HG03097 (cell line): Measurements from ENCODE around the gene COBLL1.

ENCODE experiments used
- ATAC-seq: cut with Tn5 transposase; IDR thresholded peaks from one replicate; pipeline ENCODE4 v1.9.1; 2021; ENCODE audit not compliant: unreplicated experiment, low FRiP score

COBLL1 gene

DNA sequence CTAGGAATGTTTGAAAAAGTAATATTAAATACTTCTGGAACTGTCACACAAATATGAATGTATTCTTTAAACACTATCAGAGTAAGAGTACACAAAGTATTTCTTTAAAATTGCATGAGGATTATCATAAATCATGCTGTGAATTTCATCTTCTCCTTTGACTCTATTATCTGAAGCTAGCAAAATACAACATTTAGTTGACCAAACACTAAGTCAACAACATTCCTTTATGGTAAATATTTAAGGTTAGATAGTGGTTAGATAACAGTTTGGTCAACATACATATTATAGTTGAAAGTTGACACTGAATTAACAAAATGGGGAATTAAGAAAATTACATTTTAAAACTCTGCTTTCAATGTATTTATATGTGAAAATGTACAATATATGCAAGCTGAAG, 148.2 kb downstream of the COBLL1 start:
- ATAC-seq: no peak

- no peak for ATAC-seq
Observed at GRCh38 chr2:164692958-164693357, 148.7 kb downstream of the COBLL1 start.

- ATAC-seq: no peak
Observed at GRCh38 chr2:164692114-164692513, 149.5 kb downstream of the COBLL1 start.

- ATAC-seq: no peak
Observed at GRCh38 chr2:164691346-164691887, 150.2 kb downstream of the COBLL1 start.

- ATAC-seq: no peak
Observed at GRCh38 chr2:164690361-164690760, 151.3 kb downstream of the COBLL1 start.

DNA sequence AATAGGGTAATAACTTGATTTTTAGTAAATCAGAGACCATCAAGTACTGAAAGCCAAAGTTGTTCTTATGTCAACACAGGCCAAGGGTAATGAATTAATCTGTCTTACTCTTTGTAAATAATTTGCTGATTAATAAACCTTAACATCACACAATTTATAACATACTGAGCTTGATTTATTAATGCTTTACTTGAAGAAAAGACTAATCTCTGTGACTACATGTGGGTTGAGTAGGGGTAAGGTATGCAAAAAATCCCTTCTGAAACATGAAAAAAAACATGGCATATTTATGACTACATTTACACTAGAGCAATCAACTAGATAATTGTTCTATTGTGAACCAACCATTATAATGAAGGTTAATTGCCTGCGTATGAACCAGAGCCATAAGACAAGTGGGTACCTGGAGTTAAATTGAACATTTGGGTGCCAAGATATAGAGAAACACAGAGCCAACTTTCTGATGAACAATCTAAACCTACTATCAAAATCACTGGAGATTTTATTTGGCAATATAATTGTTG, 152.7 kb downstream of the COBLL1 start:
- ATAC-seq: no peak

GRCh38 chr2:164681009-164681408, 160.6 kb downstream of the COBLL1 start:
- no peak for ATAC-seq

DNA sequence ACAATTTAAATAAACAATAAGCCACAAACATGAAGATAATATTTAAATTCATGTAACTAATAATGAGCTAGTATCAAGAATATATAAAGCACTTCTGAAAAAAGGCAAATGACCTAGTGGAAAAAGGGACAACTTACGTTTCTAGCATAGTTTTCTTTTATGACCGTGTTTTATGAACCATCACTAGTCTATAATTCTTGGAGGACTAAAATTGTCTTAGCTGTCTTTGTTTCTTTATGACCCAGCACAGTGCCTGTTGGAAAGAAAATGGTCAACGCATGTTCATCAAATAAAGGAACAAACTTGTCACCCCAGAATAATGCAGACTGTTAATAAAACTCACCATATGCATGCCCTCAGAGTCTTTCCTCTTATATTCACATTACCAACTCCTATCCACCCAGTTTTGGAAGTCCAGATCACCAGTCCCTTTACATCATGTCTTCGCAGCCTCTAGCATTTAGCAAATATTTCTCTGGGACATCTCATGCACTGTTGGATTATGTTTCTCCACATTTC, 162.9 kb downstream of the COBLL1 start:
- no peak for ATAC-seq

- no peak for ATAC-seq
Observed at GRCh38 chr2:164677733-164678132, 163.9 kb downstream of the COBLL1 start.

GRCh38 chr2:164677271-164677670, 164.4 kb downstream of the COBLL1 start:
- no peak for ATAC-seq

- no peak for ATAC-seq
Observed at GRCh38 chr2:164675687-164676086, 165.9 kb downstream of the COBLL1 start.

DNA sequence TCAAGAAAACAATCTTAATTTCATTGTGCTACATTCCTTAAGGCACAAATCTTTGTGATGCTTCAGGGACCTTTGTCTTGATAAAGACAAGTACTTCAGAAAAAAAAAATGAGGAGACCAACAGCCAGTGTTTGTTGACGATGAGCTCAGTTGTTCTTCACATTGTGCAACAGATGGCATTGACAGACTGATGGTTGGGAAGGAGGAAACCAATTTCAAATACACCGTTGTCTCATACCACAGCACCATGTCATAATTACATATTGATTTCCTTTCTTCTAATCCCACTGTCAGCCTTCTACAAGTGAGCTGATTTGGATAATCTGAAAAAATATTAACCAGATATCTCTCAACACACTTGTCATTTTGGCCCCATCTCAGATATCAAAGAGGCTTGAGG, 166.6 kb downstream of the COBLL1 start:
- no peak for ATAC-seq

- no peak for ATAC-seq
Observed at GRCh38 chr2:164671664-164672396, 169.8 kb downstream of the COBLL1 start.

DNA sequence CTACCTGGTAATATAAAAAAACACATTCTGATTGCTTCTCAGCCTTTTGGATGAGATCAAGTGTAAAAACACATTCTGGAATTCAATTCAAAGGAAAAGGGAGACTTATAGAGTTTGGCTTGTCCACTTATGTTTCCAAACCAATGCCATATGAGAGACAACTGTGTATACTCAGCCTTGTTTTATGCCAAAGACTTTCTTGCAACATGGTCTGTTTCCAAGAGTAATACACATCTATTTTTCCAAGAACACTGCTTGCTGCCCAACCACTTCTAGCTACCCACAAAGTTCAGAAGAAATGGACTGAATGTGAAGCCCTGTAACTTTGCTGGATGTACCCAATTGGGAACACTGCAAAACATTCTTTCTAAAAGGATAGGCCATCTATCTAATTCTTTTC, 172.3 kb downstream of the COBLL1 start:
- ATAC-seq: no peak

DNA sequence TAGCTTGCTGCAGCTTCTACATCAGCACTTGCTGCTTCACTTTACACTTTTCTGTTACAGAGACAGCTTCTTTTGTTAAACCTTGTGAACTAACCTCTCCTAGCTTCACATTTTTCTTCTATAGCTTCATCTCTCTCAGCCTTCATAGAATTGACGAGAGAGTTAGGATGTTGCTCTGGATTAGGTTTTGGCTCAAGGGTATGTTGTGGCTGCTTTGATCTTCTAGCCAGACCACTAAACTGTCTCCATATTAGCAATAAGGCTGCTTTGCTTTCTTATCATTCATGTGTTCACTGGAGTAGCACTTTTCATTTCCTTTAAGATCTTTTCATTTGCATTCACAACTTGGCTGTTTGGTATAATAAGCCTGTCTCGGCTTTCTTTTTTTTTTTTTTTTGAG, 174.1 kb downstream of the COBLL1 start:
- no peak for ATAC-seq

- no peak for ATAC-seq
Observed at GRCh38 chr2:164664070-164664469, 177.6 kb downstream of the COBLL1 start.

DNA sequence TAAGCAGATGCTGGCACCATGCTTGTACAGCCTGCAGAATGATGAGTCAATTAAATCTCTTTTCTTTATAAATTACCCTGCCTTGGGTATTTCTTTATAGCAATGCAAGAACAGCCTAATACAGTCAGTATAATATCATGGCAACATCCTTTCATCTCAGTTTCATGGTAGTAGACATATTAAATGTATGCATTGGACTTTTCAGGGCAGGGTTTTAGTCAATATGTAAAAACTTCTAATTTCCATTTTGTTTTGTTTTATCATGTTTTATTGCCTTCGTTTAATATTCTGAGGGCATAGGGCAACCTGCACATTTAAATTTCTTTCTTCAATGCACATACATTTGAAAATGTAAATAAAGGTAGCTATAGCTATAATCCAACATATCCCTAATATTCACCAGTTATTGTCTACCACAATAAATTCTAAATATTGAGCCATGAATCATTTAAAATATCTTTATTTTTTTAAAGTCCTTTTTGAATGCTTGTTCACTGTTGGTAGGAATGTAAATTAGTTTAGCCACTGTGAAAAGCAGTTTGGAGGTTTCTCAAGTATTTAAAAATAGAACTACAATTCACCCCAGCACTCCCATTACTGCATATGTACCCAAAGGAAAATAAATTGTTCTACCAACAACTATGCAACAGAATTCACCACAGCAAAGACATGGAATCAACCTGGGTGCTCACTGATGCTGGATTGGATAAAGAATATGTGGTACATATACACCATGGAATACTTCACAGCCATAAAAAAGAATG, 178.6 kb downstream of the COBLL1 start:
- no peak for ATAC-seq

DNA sequence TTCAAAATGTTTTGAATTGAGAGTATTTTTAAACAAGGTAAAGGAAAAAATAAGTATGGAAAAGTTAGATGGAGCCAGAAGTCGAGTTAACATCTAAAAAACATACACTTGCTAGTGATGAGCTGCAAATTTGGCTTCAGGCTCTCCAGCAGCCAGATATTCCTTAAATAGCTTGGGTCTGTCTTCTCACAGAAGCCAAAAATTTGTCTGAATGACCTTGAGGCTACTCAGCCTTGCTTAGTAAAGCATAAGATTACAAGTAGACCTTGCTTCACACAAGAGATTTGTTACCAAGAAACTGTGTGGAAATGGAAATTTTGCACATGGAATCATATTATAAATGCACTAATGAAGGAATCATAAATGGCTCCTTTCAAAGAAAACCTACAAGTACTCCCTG, 179.6 kb downstream of the COBLL1 start:
- ATAC-seq: no peak

GRCh38 chr2:164661349-164661748, 180.3 kb downstream of the COBLL1 start:
- ATAC-seq: no peak

DNA sequence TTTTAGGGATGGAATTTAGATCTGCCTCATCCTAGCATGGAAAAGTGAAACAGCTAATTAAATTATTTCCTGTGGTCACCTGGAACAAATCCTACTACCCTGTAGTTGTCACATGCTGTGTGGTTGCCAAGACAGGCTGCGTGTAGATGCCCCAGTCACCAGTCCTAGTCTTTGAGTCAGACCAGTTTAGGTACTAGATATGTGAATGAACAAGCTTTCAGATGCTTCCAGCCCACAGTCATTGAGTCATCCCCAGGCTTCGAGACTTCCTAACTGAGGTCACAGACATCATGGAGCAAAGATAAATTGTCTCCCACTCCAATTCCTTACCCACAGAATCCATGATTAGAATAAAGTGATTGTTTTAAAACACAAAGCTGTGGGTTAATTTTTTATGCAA, 184.5 kb downstream of the COBLL1 start:
- ATAC-seq: no peak

- no peak for ATAC-seq
Observed at GRCh38 chr2:164655750-164656149, 185.9 kb downstream of the COBLL1 start.
